Fibroblast of lung (primary cell): ENCODE measurements around the gene SEMA3B. TPM values are rescaled to one million over a fixed set of nuclear protein-coding genes. Genes with fewer than 3 reads are reported as not detected.

Experiments
- DNase-seq, 2 donors: peaks; one replicate each; pipeline versions ENCODE4 v3.0.0 to v3.0.0-alpha.2; 2010; ENCODE audit warnings: low read depth in 2 of 2
- H2AFZ ChIP-seq: 2 replicates; pipeline ENCODE4 v1.5.1; 2012; ENCODE audit warnings: low read length, control low read depth, inconsistent platforms
- H3K27ac ChIP-seq: 2 replicates; pipeline ENCODE4 v1.5.1; 2011; ENCODE audit warnings: low read length, control low read depth; ENCODE audit not compliant: insufficient read depth
- H3K27me3 ChIP-seq: 2 replicates; pipeline ENCODE4 v1.5.1; 2011; ENCODE audit warnings: mild to moderate bottlenecking, low read length; ENCODE audit not compliant: control insufficient read depth, insufficient read depth
- H3K36me3 ChIP-seq: 2 replicates; pipeline ENCODE4 v1.5.1; 2011; ENCODE audit warnings: low read length; ENCODE audit not compliant: control insufficient read depth, insufficient read depth
- H3K4me1 ChIP-seq: 2 replicates; pipeline ENCODE4 v1.5.1; 2011; ENCODE audit warnings: low read length; ENCODE audit not compliant: control insufficient read depth, insufficient read depth; ENCODE audit errors: extremely low read depth
- H3K4me2 ChIP-seq: 2 replicates; pipeline ENCODE4 v1.5.1; 2011; ENCODE audit warnings: low read length, control low read depth; ENCODE audit not compliant: insufficient read depth; ENCODE audit errors: extremely low read depth
- H3K4me3 ChIP-seq, 4 experiments: fragments of 200-600 bp in 1 of 4; sonication (generic) in 1 of 4; replicated peaks in 1 of 4; 2 replicates each; pipeline ENCODE4 v1.5.1; 2011 to 2016; ENCODE audit warnings: low read length in 4 of 4, low read depth in 3 of 4, mild to moderate bottlenecking in 3 of 4, control low read depth in 2 of 4, inconsistent platforms in 1 of 4, mixed read lengths in 1 of 4; ENCODE audit not compliant: insufficient read depth in 1 of 4; ENCODE audit errors: control extremely low read depth in 1 of 4
- H3K79me2 ChIP-seq: 2 replicates; pipeline ENCODE4 v1.5.1; 2012; ENCODE audit warnings: mild to moderate bottlenecking, low read length, inconsistent platforms; ENCODE audit not compliant: control insufficient read depth, insufficient read depth
- H3K9ac ChIP-seq: 2 replicates; pipeline ENCODE4 v1.5.1; 2011; ENCODE audit warnings: mild to moderate bottlenecking, low read length, control low read depth; ENCODE audit not compliant: insufficient read depth
- H3K9me3 ChIP-seq: 2 replicates; pipeline ENCODE4 v1.5.1; 2012; ENCODE audit warnings: low read depth, low read length; ENCODE audit not compliant: control insufficient read depth, insufficient read depth
- H4K20me1 ChIP-seq: 2 replicates; pipeline ENCODE4 v1.5.1; 2011; ENCODE audit warnings: low read length; ENCODE audit not compliant: control insufficient read depth, insufficient read depth; ENCODE audit errors: extremely low read depth
- EZH2 ChIP-seq: IDR thresholded peaks from 2 replicates; pipeline ENCODE4 v1.5.1; 2012; ENCODE audit warnings: low read length, control low read depth, mild to moderate bottlenecking; ENCODE audit errors: missing control alignments
- polyA plus RNA-seq, 2 donors: library from polyadenylated mRNA; depleted of rRNA in 1 of 2; stranded (reverse) in 1 of 2; unstranded in 1 of 2; fragments of >200 nt; gene quantifications; 2 replicates each; pipeline ENCODE4 v1.2.1, GENCODE V29; 2011 to 2012; ENCODE audit warnings: missing spikeins in 1 of 2
- total RNA-seq: library from RNA; depleted of rRNA; stranded (reverse); fragments of >200 nt; gene quantifications from 2 replicates; pipeline ENCODE4 v1.2.1, GENCODE V29; 2014
- TF ChIP-seq, protein P1 (sequence below), 2 donors: IDR thresholded peaks in 1 of 2; conservative IDR thresholded peaks in 1 of 2; 1 replicate in 1 of 2; 2 replicates in 1 of 2; pipeline ENCODE4 v1.5.1; 2011 to 2012; ENCODE audit warnings: low read length in 2 of 2, control low read depth in 1 of 2, inconsistent platforms in 1 of 2, low read depth in 1 of 2, mild to moderate bottlenecking in 1 of 2

SEMA3B gene
- total and polyA plus RNA-seq, 2 donors (not counting 1 experiment from before 2014, with no cell fraction given), result 23.5 to 85.2 TPM

DNA sequence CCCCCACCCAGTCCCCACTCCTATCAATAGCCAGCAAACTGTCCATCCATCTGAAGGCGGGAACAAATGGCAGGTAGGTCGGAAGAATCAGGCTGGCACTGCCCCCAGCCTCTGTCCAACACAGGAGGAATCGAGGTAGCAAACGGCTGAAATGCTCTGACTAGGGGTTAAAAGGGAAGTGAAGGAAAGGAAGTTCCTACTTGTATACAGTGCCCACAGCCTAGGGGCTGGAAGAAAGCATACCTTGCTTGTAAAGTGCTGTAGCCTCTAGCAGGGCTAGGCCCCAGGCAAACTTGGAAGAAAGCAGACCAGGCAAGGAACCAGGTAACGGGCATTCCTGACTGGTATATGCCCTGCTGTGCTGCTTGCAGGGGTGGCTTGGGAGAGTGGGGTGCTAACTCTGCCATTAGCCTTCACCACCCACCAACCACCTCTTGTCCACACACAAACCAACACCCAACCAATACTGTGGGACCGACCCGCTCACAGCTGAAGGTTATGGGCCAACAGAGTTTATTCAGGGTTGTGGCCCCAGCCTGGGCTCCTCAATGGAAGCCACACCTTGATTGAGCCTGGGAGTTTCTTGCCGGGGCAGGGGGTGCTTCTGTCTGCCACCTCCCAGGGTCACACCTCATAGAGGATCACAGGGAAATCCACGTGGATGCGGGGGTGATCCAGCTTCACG is 56.7 kb downstream of the SEMA3B start:
- no peaks in the 10 kb centered on the region for H4K20me1 ChIP-seq
- no peak overlapping the region for H3K4me2 ChIP-seq
- no peaks in the 10 kb centered on the region for H3K9me3 ChIP-seq
- no peak overlapping the region for H3K9ac ChIP-seq
- no peak for DNase-seq
- H3K36me3 ChIP-seq, result peaks cover 12% of the 10 kb centered on the region
- no peaks in the 10 kb centered on the region for H3K27me3 ChIP-seq
- peaks cover 7% of the 10 kb centered on the region for H3K4me1 ChIP-seq
- no peak overlapping the region for H3K4me3 ChIP-seq
- H2AFZ ChIP-seq, result no peak overlapping the region
- H3K79me2 ChIP-seq, result peaks cover 15% of the 10 kb centered on the region
- no peak overlapping the region for H3K27ac ChIP-seq
- TF ChIP-seq, protein P1, sequence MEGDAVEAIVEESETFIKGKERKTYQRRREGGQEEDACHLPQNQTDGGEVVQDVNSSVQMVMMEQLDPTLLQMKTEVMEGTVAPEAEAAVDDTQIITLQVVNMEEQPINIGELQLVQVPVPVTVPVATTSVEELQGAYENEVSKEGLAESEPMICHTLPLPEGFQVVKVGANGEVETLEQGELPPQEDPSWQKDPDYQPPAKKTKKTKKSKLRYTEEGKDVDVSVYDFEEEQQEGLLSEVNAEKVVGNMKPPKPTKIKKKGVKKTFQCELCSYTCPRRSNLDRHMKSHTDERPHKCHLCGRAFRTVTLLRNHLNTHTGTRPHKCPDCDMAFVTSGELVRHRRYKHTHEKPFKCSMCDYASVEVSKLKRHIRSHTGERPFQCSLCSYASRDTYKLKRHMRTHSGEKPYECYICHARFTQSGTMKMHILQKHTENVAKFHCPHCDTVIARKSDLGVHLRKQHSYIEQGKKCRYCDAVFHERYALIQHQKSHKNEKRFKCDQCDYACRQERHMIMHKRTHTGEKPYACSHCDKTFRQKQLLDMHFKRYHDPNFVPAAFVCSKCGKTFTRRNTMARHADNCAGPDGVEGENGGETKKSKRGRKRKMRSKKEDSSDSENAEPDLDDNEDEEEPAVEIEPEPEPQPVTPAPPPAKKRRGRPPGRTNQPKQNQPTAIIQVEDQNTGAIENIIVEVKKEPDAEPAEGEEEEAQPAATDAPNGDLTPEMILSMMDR (conservative IDR thresholded peaks at IDR 0.05 in 1 of 2, IDR thresholded peaks at IDR 0.05 in 1 of 2; ENCODE audit: low read depth in 1 of 2, low read length in 2 of 2), result no peak
- no peak for TF ChIP-seq EZH2

DNA sequence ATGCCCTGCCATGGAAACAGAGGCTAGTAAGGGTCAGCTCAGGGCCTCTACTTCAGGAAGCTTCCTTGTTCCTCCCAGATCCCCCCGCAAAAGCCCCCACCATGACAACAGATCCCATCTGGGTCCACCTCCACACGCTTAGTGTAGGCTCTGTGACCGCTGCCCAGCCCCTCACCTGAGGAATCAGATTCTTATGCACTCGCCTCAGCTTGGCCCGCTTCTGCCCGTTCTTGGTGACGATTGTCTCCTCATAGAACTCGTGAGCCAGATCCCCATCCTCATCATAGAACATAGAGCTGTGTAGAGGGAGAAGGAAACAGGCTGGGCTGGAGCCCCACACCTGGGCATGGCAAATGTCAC is 57.2 kb downstream of the SEMA3B start:
- Histone ChIP-seq H4K20me1 (no peaks in the 10 kb centered on the region), H3K4me2 (no peak overlapping the region), H3K36me3 (peaks cover 17% of the 10 kb centered on the region), H3K79me2 (peaks cover 18% of the 10 kb centered on the region), H3K27me3 (no peaks in the 10 kb centered on the region), H3K27ac (no peak overlapping the region), H3K4me3 (no peak overlapping the region), H3K4me1 (peaks cover 7% of the 10 kb centered on the region), H2AFZ (no peak overlapping the region), H3K9ac (no peak overlapping the region), H3K9me3 (no peaks in the 10 kb centered on the region)
- TF ChIP-seq, protein P1 (conservative IDR thresholded peaks at IDR 0.05 in 1 of 2, IDR thresholded peaks at IDR 0.05 in 1 of 2; ENCODE audit: low read depth in 1 of 2, low read length in 2 of 2), result no peak
- TF ChIP-seq EZH2, result no peak
- DNase-seq, result no peak

- H3K36me3 ChIP-seq, result peaks cover 25% of the 10 kb centered on the region
- peak overlapping the region; percentile 81 for H3K27ac ChIP-seq
These were observed 58.2 kb downstream of the SEMA3B start for GRCh38 chr3:50327129-50327528.

More at GRCh38 chr3:50327129-50327528, 58.2 kb downstream of the SEMA3B start:
- no peak overlapping the region for H2AFZ ChIP-seq
- peak overlapping the region; percentile 79 to 95 (median 86) for H3K4me3 ChIP-seq
- H3K9ac ChIP-seq, result peak overlapping the region; percentile 83
- H3K27me3 ChIP-seq, result no peaks in the 10 kb centered on the region
- H3K4me2 ChIP-seq, result peak overlapping the region; percentile 96
- peaks cover 7% of the 10 kb centered on the region for H3K4me1 ChIP-seq
- DNase-seq, result no peak
- H3K79me2 ChIP-seq, result peaks cover 28% of the 10 kb centered on the region
- TF ChIP-seq EZH2, result no peak
- TF ChIP-seq, protein P1 (conservative IDR thresholded peaks at IDR 0.05 in 1 of 2, IDR thresholded peaks at IDR 0.05 in 1 of 2; ENCODE audit: low read depth in 1 of 2, low read length in 2 of 2), result no peak
- no peaks in the 10 kb centered on the region for H4K20me1 ChIP-seq
- no peaks in the 10 kb centered on the region for H3K9me3 ChIP-seq

Other genes with a start within 250 kb of the SEMA3B start
- gene RBM5, start 180.2 kb upstream of the SEMA3B start, total RNA-seq, result 156 and 174 TPM in 2 replicates
- 113 and 127 TPM in 2 replicates for gene RBM5, start 180.2 kb upstream of the SEMA3B start, polyA plus RNA-seq
- gene SEMA3F, start 113.8 kb upstream of the SEMA3B start, total RNA-seq, result 9.7 and 10.3 TPM in 2 replicates
- gene SEMA3F, start 113.8 kb upstream of the SEMA3B start, polyA plus RNA-seq, result 5.1 and 21.2 TPM in 2 replicates
- gene GNAT1, start 77.5 kb upstream of the SEMA3B start, total RNA-seq, result not detected in 2 replicates
- gene GNAT1, start 77.5 kb upstream of the SEMA3B start, polyA plus RNA-seq, result not detected in 2 replicates
- gene SLC38A3, start 63.9 kb upstream of the SEMA3B start, total RNA-seq, result not detected in 2 replicates
- 0.02 TPM in 1 of 2 replicates, not detected in the other for gene SLC38A3, start 63.9 kb upstream of the SEMA3B start, polyA plus RNA-seq
- 124 and 238 TPM in 2 replicates for gene GNAI2, start 32.9 kb upstream of the SEMA3B start, total RNA-seq
- gene GNAI2, start 32.9 kb upstream of the SEMA3B start, polyA plus RNA-seq, result 704 and 828 TPM in 2 replicates
- not detected in 2 replicates for gene LSMEM2, start 9.9 kb downstream of the SEMA3B start, total RNA-seq
- not detected in 2 replicates for gene LSMEM2, start 9.9 kb downstream of the SEMA3B start, polyA plus RNA-seq
- 51.0 and 56.0 TPM in 2 replicates for gene IFRD2, start 23.3 kb downstream of the SEMA3B start, total RNA-seq
- 28.1 and 44.0 TPM in 2 replicates for gene IFRD2, start 23.3 kb downstream of the SEMA3B start, polyA plus RNA-seq
- gene HYAL3, start 30.3 kb downstream of the SEMA3B start, total RNA-seq, result 5.6 and 7.4 TPM in 2 replicates
- gene HYAL3, start 30.3 kb downstream of the SEMA3B start, polyA plus RNA-seq, result 3.0 and 3.2 TPM in 2 replicates
- gene NAA80, start 30.3 kb downstream of the SEMA3B start, total RNA-seq, result 2.1 and 3.8 TPM in 2 replicates
- 3.1 and 4.3 TPM in 2 replicates for gene NAA80, start 30.3 kb downstream of the SEMA3B start, polyA plus RNA-seq
- gene HYAL1, start 34.4 kb downstream of the SEMA3B start, total RNA-seq, result 1.3 and 1.8 TPM in 2 replicates
- gene HYAL1, start 34.4 kb downstream of the SEMA3B start, polyA plus RNA-seq, result 1.8 and 2.5 TPM in 2 replicates
- gene HYAL2, start 53.6 kb downstream of the SEMA3B start, total RNA-seq, result 50.6 and 52.5 TPM in 2 replicates
- 35.1 and 36.9 TPM in 2 replicates for gene HYAL2, start 53.6 kb downstream of the SEMA3B start, polyA plus RNA-seq
- 13.4 and 14.6 TPM in 2 replicates for gene TUSC2, start 59.1 kb downstream of the SEMA3B start, total RNA-seq
- 15.3 and 19.2 TPM in 2 replicates for gene TUSC2, start 59.1 kb downstream of the SEMA3B start, polyA plus RNA-seq
- gene RASSF1, start 71.7 kb downstream of the SEMA3B start, total RNA-seq, result 24.1 and 32.4 TPM in 2 replicates
- gene RASSF1, start 71.7 kb downstream of the SEMA3B start, polyA plus RNA-seq, result 33.3 and 41.7 TPM in 2 replicates
- gene ZMYND10, start 76.6 kb downstream of the SEMA3B start, total RNA-seq, result 0.26 and 0.83 TPM in 2 replicates
- 0.32 and 0.93 TPM in 2 replicates for gene ZMYND10, start 76.6 kb downstream of the SEMA3B start, polyA plus RNA-seq
- gene NPRL2, start 81.6 kb downstream of the SEMA3B start, total RNA-seq, result 19.3 and 27.2 TPM in 2 replicates
- gene NPRL2, start 81.6 kb downstream of the SEMA3B start, polyA plus RNA-seq, result 21.4 and 26.2 TPM in 2 replicates
- gene CYB561D2, start 81.7 kb downstream of the SEMA3B start, total RNA-seq, result 24.1 and 28.6 TPM in 2 replicates
- 16.4 and 16.7 TPM in 2 replicates for gene CYB561D2, start 81.7 kb downstream of the SEMA3B start, polyA plus RNA-seq
- gene TMEM115, start 90.4 kb downstream of the SEMA3B start, total RNA-seq, result 39.3 and 44.8 TPM in 2 replicates
- 28.2 and 28.9 TPM in 2 replicates for gene TMEM115, start 90.4 kb downstream of the SEMA3B start, polyA plus RNA-seq
- under 0.01 TPM in 1 of 2 replicates, not detected in the other for gene CACNA2D2, start 234.5 kb downstream of the SEMA3B start, total RNA-seq
- gene CACNA2D2, start 234.5 kb downstream of the SEMA3B start, polyA plus RNA-seq, result 0.02 and 0.06 TPM in 2 replicates